Osteocyte (in vitro differentiated cells): ENCODE measurements around the gene ITPR2. TPM values are rescaled to one million over a fixed set of nuclear protein-coding genes. Genes with fewer than 3 reads are reported as not detected.

Experiments
- DNase-seq: peaks from one replicate; pipeline ENCODE4 v3.0.0; 2021; ENCODE audit warnings: mixed read lengths; ENCODE audit not compliant: unreplicated experiment; ENCODE audit errors: extremely low spot score
- H3K27ac Mint-ChIP-seq: one replicate; pipeline ENCODE4 v1.8.0; 2021; ENCODE audit warnings: mild to moderate bottlenecking, mixed read lengths; ENCODE audit not compliant: unreplicated experiment
- H3K27me3 Mint-ChIP-seq: one replicate; pipeline ENCODE4 v1.8.0; 2021; ENCODE audit warnings: mixed read lengths; ENCODE audit not compliant: unreplicated experiment
- H3K36me3 Mint-ChIP-seq: one replicate; pipeline ENCODE4 v1.8.0; 2021; ENCODE audit warnings: mixed read lengths; ENCODE audit not compliant: unreplicated experiment
- H3K4me1 Mint-ChIP-seq: one replicate; pipeline ENCODE4 v1.8.0; 2021; ENCODE audit warnings: mixed read lengths; ENCODE audit not compliant: unreplicated experiment
- H3K4me3 Mint-ChIP-seq: one replicate; pipeline ENCODE4 v1.8.0; 2021; ENCODE audit warnings: mild to moderate bottlenecking, moderate library complexity, mixed read lengths; ENCODE audit not compliant: unreplicated experiment
- H3K9me3 Mint-ChIP-seq: one replicate; pipeline ENCODE4 v1.8.0; 2021; ENCODE audit warnings: mixed read lengths; ENCODE audit not compliant: unreplicated experiment
- total RNA-seq: library from RNA; stranded (reverse); gene quantifications from 2 replicates; pipeline ENCODE4 v1.2.1, GENCODE V29; 2021
- TF ChIP-seq, protein P1 (sequence below): fragments of 200-600 bp; sonication (generic); IDR thresholded peaks from 2 replicates; pipeline ENCODE4 v1.5.0; 2021; ENCODE audit warnings: antibody characterized with exemption, mild to moderate bottlenecking, moderate library complexity

ITPR2 gene
- total RNA-seq, 1 donor from 2014 or later = 22.1 TPM

- DNase-seq = no peak
- Mint-ChIP-seq H3K9me3 (no peaks in the 10 kb centered on the region), H3K27me3 (no peaks in the 10 kb centered on the region), H3K4me3 (no peak overlapping the region), H3K36me3 (peaks cover 2% of the 10 kb centered on the region), H3K27ac (peak overlapping the region; percentile 24), H3K4me1 (peaks cover 43% of the 10 kb centered on the region)
- TF ChIP-seq, protein P1, sequence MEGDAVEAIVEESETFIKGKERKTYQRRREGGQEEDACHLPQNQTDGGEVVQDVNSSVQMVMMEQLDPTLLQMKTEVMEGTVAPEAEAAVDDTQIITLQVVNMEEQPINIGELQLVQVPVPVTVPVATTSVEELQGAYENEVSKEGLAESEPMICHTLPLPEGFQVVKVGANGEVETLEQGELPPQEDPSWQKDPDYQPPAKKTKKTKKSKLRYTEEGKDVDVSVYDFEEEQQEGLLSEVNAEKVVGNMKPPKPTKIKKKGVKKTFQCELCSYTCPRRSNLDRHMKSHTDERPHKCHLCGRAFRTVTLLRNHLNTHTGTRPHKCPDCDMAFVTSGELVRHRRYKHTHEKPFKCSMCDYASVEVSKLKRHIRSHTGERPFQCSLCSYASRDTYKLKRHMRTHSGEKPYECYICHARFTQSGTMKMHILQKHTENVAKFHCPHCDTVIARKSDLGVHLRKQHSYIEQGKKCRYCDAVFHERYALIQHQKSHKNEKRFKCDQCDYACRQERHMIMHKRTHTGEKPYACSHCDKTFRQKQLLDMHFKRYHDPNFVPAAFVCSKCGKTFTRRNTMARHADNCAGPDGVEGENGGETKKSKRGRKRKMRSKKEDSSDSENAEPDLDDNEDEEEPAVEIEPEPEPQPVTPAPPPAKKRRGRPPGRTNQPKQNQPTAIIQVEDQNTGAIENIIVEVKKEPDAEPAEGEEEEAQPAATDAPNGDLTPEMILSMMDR = no peak
Observed at GRCh38 chr12:26799741-26800140, 33.3 kb downstream of the ITPR2 start.

- no peaks in the 10 kb centered on the region for H3K27me3 Mint-ChIP-seq
- H3K9me3 Mint-ChIP-seq = no peaks in the 10 kb centered on the region
- TF ChIP-seq, protein P1 = no peak
- peaks cover 37% of the 10 kb centered on the region for H3K4me1 Mint-ChIP-seq
- H3K27ac Mint-ChIP-seq = peak overlapping the region; percentile 76
- no peak overlapping the region for H3K4me3 Mint-ChIP-seq
- H3K36me3 Mint-ChIP-seq = peaks cover 2% of the 10 kb centered on the region
- no peak for DNase-seq
Observed at GRCh38 chr12:26798640-26799039, 34.4 kb downstream of the ITPR2 start.

DNA sequence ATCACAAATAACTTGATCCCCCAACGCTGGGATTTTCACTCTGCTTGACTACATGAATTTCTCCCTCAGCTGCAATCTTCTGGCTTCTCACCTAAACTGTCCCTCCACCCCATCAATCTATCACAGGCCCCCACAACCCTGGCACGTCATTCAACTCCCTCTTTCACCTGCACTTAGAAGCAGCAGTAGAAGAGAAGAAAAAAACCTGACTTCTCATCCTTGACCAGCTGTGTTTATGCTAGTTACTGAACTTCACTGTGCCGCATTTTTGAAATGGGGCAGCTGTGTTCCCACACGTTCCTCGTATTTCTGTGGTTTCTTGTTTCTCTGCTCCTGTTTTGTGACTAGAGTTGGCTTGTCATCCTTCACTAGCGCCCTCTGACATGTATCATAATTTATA lies 35.0 kb downstream of the ITPR2 start:
- peaks cover 31% of the 10 kb centered on the region for H3K4me1 Mint-ChIP-seq
- TF ChIP-seq, protein P1 = no peak
- peaks cover 2% of the 10 kb centered on the region for H3K36me3 Mint-ChIP-seq
- no peaks in the 10 kb centered on the region for H3K9me3 Mint-ChIP-seq
- H3K4me3 Mint-ChIP-seq = no peak overlapping the region
- H3K27ac Mint-ChIP-seq = peak overlapping the region; percentile 76
- H3K27me3 Mint-ChIP-seq = no peaks in the 10 kb centered on the region
- DNase-seq = no peak

GRCh38 chr12:26795910-26796309 lies 37.1 kb downstream of the ITPR2 start:
- TF ChIP-seq, protein P1 = no peak
- no peak for DNase-seq
- no peaks in the 10 kb centered on the region for H3K9me3 Mint-ChIP-seq
- no peaks in the 10 kb centered on the region for H3K27me3 Mint-ChIP-seq
- H3K36me3 Mint-ChIP-seq = peaks cover 2% of the 10 kb centered on the region
- H3K27ac Mint-ChIP-seq = no peak overlapping the region
- no peak overlapping the region for H3K4me3 Mint-ChIP-seq
- H3K4me1 Mint-ChIP-seq = peaks cover 40% of the 10 kb centered on the region

- Mint-ChIP-seq H3K27ac (peak overlapping the region; percentile 68), H3K4me3 (no peak overlapping the region), H3K36me3 (no peaks in the 10 kb centered on the region), H3K27me3 (no peaks in the 10 kb centered on the region), H3K4me1 (peaks cover 54% of the 10 kb centered on the region), H3K9me3 (no peaks in the 10 kb centered on the region)
- no peak for DNase-seq
- TF ChIP-seq, protein P1 = no peak
Observed at GRCh38 chr12:26791301-26791791, 41.6 kb downstream of the ITPR2 start.
